IMR-90 (cell line): ENCODE measurements around the gene MR1.

ENCODE experiments used
- BHLHE40 ChIP-seq: fragments of 150-350 bp; IDR thresholded peaks from 2 replicates; pipeline ENCODE4 v1.6.1; 2016; ENCODE audit warnings: mild to moderate bottlenecking, low read depth, low read length
- CEBPB ChIP-seq: IDR thresholded peaks from 2 replicates; pipeline ENCODE4 v1.6.1; 2012; ENCODE audit warnings: low read depth, low read length, improper control_type of control experiment
- CHD1 ChIP-seq: IDR thresholded peaks from 2 replicates; pipeline ENCODE4 v1.6.1; 2012; ENCODE audit warnings: low read depth, low read length, improper control_type of control experiment
- MAFK ChIP-seq: IDR thresholded peaks from 2 replicates; pipeline ENCODE4 v1.6.1; 2012; ENCODE audit warnings: low read depth, low read length, improper control_type of control experiment
- MAZ ChIP-seq: IDR thresholded peaks from 2 replicates; pipeline ENCODE4 v1.6.1; 2012; ENCODE audit warnings: low read depth, mild to moderate bottlenecking, low read length, improper control_type of control experiment, moderate library complexity, borderline replicate concordance
- MXI1 ChIP-seq: IDR thresholded peaks from 2 replicates; pipeline ENCODE4 v1.6.1; 2012; ENCODE audit warnings: low read depth, mild to moderate bottlenecking, low read length, moderate library complexity, borderline replicate concordance
- POLR2A ChIP-seq: IDR thresholded peaks from 2 replicates; pipeline ENCODE4 v1.6.1; 2012; ENCODE audit warnings: mild to moderate bottlenecking, low read depth, low read length
- RAD21 ChIP-seq: IDR thresholded peaks from 2 replicates; pipeline ENCODE4 v1.6.1; 2012; ENCODE audit warnings: low read length, improper control_type of control experiment
- RCOR1 ChIP-seq: IDR thresholded peaks from 2 replicates; pipeline ENCODE4 v1.6.1; 2012; ENCODE audit warnings: mild to moderate bottlenecking, low read length, improper control_type of control experiment; ENCODE audit not compliant: insufficient replicate concordance
- RFX5 ChIP-seq: IDR thresholded peaks from 2 replicates; pipeline ENCODE4 v1.8.0; 2012; ENCODE audit warnings: low read depth, mild to moderate bottlenecking, low read length, moderate library complexity
- SMC3 ChIP-seq: fragments of 150-350 bp; IDR thresholded peaks from 2 replicates; pipeline ENCODE4 v1.6.1; 2016; ENCODE audit warnings: low read depth, mild to moderate bottlenecking, antibody characterized with exemption, low read length, moderate library complexity
- TF ChIP-seq, protein P1 (sequence below): conservative IDR thresholded peaks from 2 replicates; pipeline ENCODE4 v1.5.1; 2012; ENCODE audit warnings: mild to moderate bottlenecking, low read depth, low read length, improper control_type of control experiment
- TF ChIP-seq, protein P2 (sequence below): fragments of 150-350 bp; IDR thresholded peaks from 2 replicates; pipeline ENCODE4 v1.6.1; 2017; ENCODE audit warnings: mild to moderate bottlenecking, antibody characterized with exemption, low read length, low read depth
- TF ChIP-seq, protein P3 (sequence below): fragments of 150-350 bp; IDR thresholded peaks from 2 replicates; pipeline ENCODE4 v1.6.1; 2016; ENCODE audit warnings: low read depth, mild to moderate bottlenecking, low read length, moderate library complexity, borderline replicate concordance

DNA sequence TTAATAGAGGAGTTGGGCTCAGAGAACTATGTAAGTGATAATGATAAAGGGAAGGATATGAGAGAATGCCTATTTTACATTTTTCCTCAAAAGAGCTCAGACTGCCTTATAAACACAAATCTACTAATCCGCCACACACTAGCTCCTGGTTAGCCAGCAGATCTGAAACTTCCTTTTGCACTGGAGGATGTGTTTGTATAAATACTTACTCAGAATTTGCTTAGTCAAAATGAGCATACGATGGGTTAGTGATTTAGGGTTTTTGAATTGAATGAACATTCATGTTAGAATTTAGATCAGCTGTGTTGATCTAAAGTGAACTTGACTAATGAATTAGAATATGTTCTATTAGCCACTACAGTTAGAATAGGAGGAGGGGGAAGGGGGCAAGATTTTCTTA, 45.6 kb downstream of the MR1 start:
- TF ChIP-seq, protein P1, sequence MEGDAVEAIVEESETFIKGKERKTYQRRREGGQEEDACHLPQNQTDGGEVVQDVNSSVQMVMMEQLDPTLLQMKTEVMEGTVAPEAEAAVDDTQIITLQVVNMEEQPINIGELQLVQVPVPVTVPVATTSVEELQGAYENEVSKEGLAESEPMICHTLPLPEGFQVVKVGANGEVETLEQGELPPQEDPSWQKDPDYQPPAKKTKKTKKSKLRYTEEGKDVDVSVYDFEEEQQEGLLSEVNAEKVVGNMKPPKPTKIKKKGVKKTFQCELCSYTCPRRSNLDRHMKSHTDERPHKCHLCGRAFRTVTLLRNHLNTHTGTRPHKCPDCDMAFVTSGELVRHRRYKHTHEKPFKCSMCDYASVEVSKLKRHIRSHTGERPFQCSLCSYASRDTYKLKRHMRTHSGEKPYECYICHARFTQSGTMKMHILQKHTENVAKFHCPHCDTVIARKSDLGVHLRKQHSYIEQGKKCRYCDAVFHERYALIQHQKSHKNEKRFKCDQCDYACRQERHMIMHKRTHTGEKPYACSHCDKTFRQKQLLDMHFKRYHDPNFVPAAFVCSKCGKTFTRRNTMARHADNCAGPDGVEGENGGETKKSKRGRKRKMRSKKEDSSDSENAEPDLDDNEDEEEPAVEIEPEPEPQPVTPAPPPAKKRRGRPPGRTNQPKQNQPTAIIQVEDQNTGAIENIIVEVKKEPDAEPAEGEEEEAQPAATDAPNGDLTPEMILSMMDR: no peak
- TF ChIP-seq SMC3: no peak
- TF ChIP-seq POLR2A: no peak
- TF ChIP-seq MXI1: no peak
- no peak for TF ChIP-seq MAZ
- TF ChIP-seq, protein P2, sequence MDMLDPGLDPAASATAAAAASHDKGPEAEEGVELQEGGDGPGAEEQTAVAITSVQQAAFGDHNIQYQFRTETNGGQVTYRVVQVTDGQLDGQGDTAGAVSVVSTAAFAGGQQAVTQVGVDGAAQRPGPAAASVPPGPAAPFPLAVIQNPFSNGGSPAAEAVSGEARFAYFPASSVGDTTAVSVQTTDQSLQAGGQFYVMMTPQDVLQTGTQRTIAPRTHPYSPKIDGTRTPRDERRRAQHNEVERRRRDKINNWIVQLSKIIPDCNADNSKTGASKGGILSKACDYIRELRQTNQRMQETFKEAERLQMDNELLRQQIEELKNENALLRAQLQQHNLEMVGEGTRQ: no peak
- no peak for TF ChIP-seq RFX5
- TF ChIP-seq CEBPB: no peak
- no peak for TF ChIP-seq RAD21
- TF ChIP-seq CHD1: no peak
- TF ChIP-seq RCOR1: no peak
- TF ChIP-seq, protein P3, sequence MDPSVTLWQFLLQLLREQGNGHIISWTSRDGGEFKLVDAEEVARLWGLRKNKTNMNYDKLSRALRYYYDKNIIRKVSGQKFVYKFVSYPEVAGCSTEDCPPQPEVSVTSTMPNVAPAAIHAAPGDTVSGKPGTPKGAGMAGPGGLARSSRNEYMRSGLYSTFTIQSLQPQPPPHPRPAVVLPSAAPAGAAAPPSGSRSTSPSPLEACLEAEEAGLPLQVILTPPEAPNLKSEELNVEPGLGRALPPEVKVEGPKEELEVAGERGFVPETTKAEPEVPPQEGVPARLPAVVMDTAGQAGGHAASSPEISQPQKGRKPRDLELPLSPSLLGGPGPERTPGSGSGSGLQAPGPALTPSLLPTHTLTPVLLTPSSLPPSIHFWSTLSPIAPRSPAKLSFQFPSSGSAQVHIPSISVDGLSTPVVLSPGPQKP: no peak
- TF ChIP-seq MAFK: peak; percentile 25; the same call in 1 of the 2 replicates
- no peak for TF ChIP-seq BHLHE40
